ENCODE data around the gene PLEKHA6.
A peak's percentile ranks its signal among the peaks of the same experiment; 100 is the strongest.
"Not testable (repeated sequence)": the region's sequence is repeated elsewhere in the genome, so short reads cannot be mapped to it uniquely, and the experiment has no call there.

PLEKHA6 gene

GRCh38 chr1:204314893-204315658 is 44.7 kb downstream of the PLEKHA6 start:
- H4K12ac ChIP-seq (ENCODE audit: low read depth, low read length), result no peak overlapping the region
- H3K79me1 ChIP-seq (ENCODE audit: low read length), result peaks cover 44% of the 10 kb centered on the region
- peak overlapping the region; percentile 65 for H2AK5ac ChIP-seq (ENCODE audit: low read length)
- peak; percentile 96 to 98 for DNase-seq
- H3K23ac ChIP-seq (ENCODE audit: low read length), result no peak overlapping the region
- no peak overlapping the region for H3K9ac ChIP-seq (ENCODE audit: low read length)
- H3K4ac ChIP-seq (ENCODE audit: low read depth, low read length), result peak overlapping the region; percentile 38
- H2BK5ac ChIP-seq (ENCODE audit: low read depth, low read length, poor library complexity), result peak overlapping the region; percentile 70
- peak overlapping the region; percentile 35 for H3K27ac ChIP-seq (ENCODE audit: low read depth, low read length)
- peaks cover 43 to 55% of the 10 kb centered on the region in 2 experiments for H3K4me1 ChIP-seq (ENCODE audit: control insufficient read depth in 1 of 2, insufficient read depth in 2 of 2, low read length in 2 of 2)
- H3K4me2 ChIP-seq (ENCODE audit: low read length), result no peak overlapping the region
- no peak overlapping the region for H2AFZ ChIP-seq (ENCODE audit: insufficient read depth, low read length, poor library complexity)
- no peak overlapping the region for H3K4me3 ChIP-seq (ENCODE audit: low read depth, low read length)
- peak overlapping the region; percentile 95 for H4K91ac ChIP-seq (ENCODE audit: low read depth, low read length)
- WGBS (ENCODE audit: extremely low coverage, insufficient coverage, insufficient read length), result no CpG with 5 or more reads among the region's 12 CpGs
- H3K18ac ChIP-seq (ENCODE audit: low read length), result peak overlapping the region; percentile 67
- H3K14ac ChIP-seq (ENCODE audit: low read length), result peak overlapping the region; percentile 74
- no peaks in the 10 kb centered on the region for H3K27me3 ChIP-seq (ENCODE audit: insufficient read depth, low read length)
- H3K36me3 ChIP-seq (ENCODE audit: control insufficient read depth in 1 of 2, insufficient read depth in 2 of 2, low read length in 2 of 2), result no peaks in the 10 kb centered on the region
- peak overlapping the region; percentile 48 for H4K8ac ChIP-seq (ENCODE audit: low read depth, low read length)
- no peaks in the 10 kb centered on the region for H3K9me3 ChIP-seq (ENCODE audit: insufficient read depth, low read depth, low read length)
- H3K79me2 ChIP-seq (ENCODE audit: control insufficient read depth, insufficient read depth, low read length, poor library complexity), result peaks cover 8% of the 10 kb centered on the region
- H2BK12ac ChIP-seq (ENCODE audit: low read length), result peak overlapping the region; percentile 91
- peak overlapping the region; percentile 87 for H2BK120ac ChIP-seq (ENCODE audit: insufficient read depth, low read length, poor library complexity)

DNA sequence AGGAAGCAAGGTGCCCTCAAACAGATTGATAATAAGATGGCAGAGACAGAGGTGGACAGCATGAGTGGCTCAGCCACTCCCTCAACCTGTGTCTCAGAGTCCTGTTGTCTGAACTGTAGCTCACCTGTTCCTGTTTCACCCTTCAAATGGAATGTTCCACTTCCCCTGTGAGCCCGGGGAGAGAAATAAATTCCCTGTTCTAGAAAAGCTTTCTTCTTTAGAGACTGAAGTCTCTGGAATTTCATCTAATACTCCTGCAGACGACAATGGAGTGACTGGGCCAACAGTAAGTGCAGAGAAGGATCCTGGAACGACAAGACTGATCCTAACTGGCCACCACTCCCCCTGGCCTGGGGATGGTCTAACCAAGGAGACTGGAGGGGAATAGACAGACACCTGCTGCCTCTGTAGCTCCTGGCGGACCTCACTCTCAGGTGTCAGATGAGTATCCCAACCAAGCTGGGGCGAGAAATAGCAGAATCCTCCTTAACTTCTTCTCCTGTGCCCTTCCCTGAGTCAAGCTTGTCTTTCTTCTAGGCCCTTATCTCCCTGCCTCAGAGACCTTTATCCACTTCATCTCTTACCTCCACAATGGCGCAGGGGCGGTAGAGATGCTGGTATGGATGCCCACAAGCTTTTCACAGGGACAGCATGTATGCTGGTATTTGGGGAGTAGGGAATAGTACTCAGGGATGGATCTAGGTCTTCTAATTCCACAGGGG is 45.4 kb downstream of the PLEKHA6 start:
- no peak overlapping the region for H2AK5ac ChIP-seq (ENCODE audit: low read length)
- peaks cover 39% of the 10 kb centered on the region for H3K79me1 ChIP-seq (ENCODE audit: low read length)
- H3K36me3 ChIP-seq (ENCODE audit: control insufficient read depth in 1 of 2, insufficient read depth in 2 of 2, low read length in 2 of 2), result no peaks in the 10 kb centered on the region
- peak overlapping the region; percentile 7 for H3K27ac ChIP-seq (ENCODE audit: low read depth, low read length)
- no peak overlapping the region for H3K4me2 ChIP-seq (ENCODE audit: low read length)
- peak overlapping the region; percentile 65 for H4K91ac ChIP-seq (ENCODE audit: low read depth, low read length)
- DNase-seq, result peak; percentile 84 to 90
- peak overlapping the region; percentile 26 for H3K14ac ChIP-seq (ENCODE audit: low read length)
- no peaks in the 10 kb centered on the region for H3K9me3 ChIP-seq (ENCODE audit: insufficient read depth, low read depth, low read length)
- peak overlapping the region; percentile 52 for H4K8ac ChIP-seq (ENCODE audit: low read depth, low read length)
- no peak overlapping the region for H3K23ac ChIP-seq (ENCODE audit: low read length)
- peak overlapping the region; percentile 25 for H3K18ac ChIP-seq (ENCODE audit: low read length)
- H2AFZ ChIP-seq (ENCODE audit: insufficient read depth, low read length, poor library complexity), result no peak overlapping the region
- no peak overlapping the region for H3K4me3 ChIP-seq (ENCODE audit: low read depth, low read length)
- no peak overlapping the region for H3K9ac ChIP-seq (ENCODE audit: low read length)
- peak overlapping the region; percentile 69 for H2BK120ac ChIP-seq (ENCODE audit: insufficient read depth, low read length, poor library complexity)
- H4K12ac ChIP-seq (ENCODE audit: low read depth, low read length), result no peak overlapping the region
- peak overlapping the region; percentile 65 for H2BK5ac ChIP-seq (ENCODE audit: low read depth, low read length, poor library complexity)
- H3K4me1 ChIP-seq (ENCODE audit: control insufficient read depth in 1 of 2, insufficient read depth in 2 of 2, low read length in 2 of 2), result peaks cover 39 to 50% of the 10 kb centered on the region in 2 experiments
- H2BK12ac ChIP-seq (ENCODE audit: low read length), result peak overlapping the region; percentile 51
- H3K79me2 ChIP-seq (ENCODE audit: control insufficient read depth, insufficient read depth, low read length, poor library complexity), result peaks cover 5% of the 10 kb centered on the region
- WGBS (ENCODE audit: extremely low coverage, insufficient coverage, insufficient read length), result no CpG with 5 or more reads among the region's 7 CpGs
- no peaks in the 10 kb centered on the region for H3K27me3 ChIP-seq (ENCODE audit: insufficient read depth, low read length)
- peak overlapping the region; percentile 27 for H3K4ac ChIP-seq (ENCODE audit: low read depth, low read length)

DNA sequence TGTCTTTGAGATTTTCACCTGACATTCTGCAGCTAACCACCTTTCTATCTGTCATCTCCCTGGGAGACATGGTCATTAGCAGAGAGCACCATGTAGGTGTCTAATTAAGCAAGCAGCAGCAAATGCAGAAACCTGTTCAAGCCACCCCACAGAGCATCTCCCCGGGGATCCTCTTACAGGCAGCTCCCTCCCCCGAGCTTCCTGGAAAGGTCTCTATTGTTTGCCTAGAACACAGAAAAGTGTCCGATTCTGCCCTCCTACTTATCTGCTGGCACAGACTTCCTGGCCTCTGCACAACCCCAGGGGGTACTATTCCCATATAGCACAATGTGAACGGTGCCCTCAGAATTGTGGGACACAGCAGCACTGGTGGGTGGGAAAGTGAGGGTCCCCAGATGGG is 46.1 kb downstream of the PLEKHA6 start:
- peaks cover 4% of the 10 kb centered on the region for H3K79me2 ChIP-seq (ENCODE audit: control insufficient read depth, insufficient read depth, low read length, poor library complexity)
- H4K91ac ChIP-seq (ENCODE audit: low read depth, low read length), result peak overlapping the region; percentile 65
- H3K27ac ChIP-seq (ENCODE audit: low read depth, low read length), result peak overlapping the region; percentile 7
- H4K12ac ChIP-seq (ENCODE audit: low read depth, low read length), result no peak overlapping the region
- H3K9me3 ChIP-seq (ENCODE audit: insufficient read depth, low read depth, low read length), result no peaks in the 10 kb centered on the region
- peak overlapping the region; percentile 19 for H3K18ac ChIP-seq (ENCODE audit: low read length)
- peak overlapping the region; percentile 24 for H4K8ac ChIP-seq (ENCODE audit: low read depth, low read length)
- H3K79me1 ChIP-seq (ENCODE audit: low read length), result peaks cover 34% of the 10 kb centered on the region
- no peak overlapping the region for H2BK5ac ChIP-seq (ENCODE audit: low read depth, low read length, poor library complexity)
- peak overlapping the region; percentile 34 for H3K14ac ChIP-seq (ENCODE audit: low read length)
- H3K4ac ChIP-seq (ENCODE audit: low read depth, low read length), result no peak overlapping the region
- no peak for DNase-seq
- peaks cover 36 to 45% of the 10 kb centered on the region in 2 experiments for H3K4me1 ChIP-seq (ENCODE audit: control insufficient read depth in 1 of 2, insufficient read depth in 2 of 2, low read length in 2 of 2)
- H2BK120ac ChIP-seq (ENCODE audit: insufficient read depth, low read length, poor library complexity), result peak overlapping the region; percentile 40
- no peak overlapping the region for H2AK5ac ChIP-seq (ENCODE audit: low read length)
- peak overlapping the region; percentile 13 for H2BK12ac ChIP-seq (ENCODE audit: low read length)
- H3K23ac ChIP-seq (ENCODE audit: low read length), result no peak overlapping the region
- no peak overlapping the region for H2AFZ ChIP-seq (ENCODE audit: insufficient read depth, low read length, poor library complexity)
- H3K27me3 ChIP-seq (ENCODE audit: insufficient read depth, low read length), result no peaks in the 10 kb centered on the region
- WGBS (ENCODE audit: extremely low coverage, insufficient coverage, insufficient read length), result no CpG with 5 or more reads among the region's 4 CpGs
- no peak overlapping the region for H3K9ac ChIP-seq (ENCODE audit: low read length)
- no peaks in the 10 kb centered on the region for H3K36me3 ChIP-seq (ENCODE audit: control insufficient read depth in 1 of 2, insufficient read depth in 2 of 2, low read length in 2 of 2)
- H3K4me2 ChIP-seq (ENCODE audit: low read length), result peak overlapping the region; percentile 16
- H3K4me3 ChIP-seq (ENCODE audit: low read depth, low read length), result no peak overlapping the region

DNA sequence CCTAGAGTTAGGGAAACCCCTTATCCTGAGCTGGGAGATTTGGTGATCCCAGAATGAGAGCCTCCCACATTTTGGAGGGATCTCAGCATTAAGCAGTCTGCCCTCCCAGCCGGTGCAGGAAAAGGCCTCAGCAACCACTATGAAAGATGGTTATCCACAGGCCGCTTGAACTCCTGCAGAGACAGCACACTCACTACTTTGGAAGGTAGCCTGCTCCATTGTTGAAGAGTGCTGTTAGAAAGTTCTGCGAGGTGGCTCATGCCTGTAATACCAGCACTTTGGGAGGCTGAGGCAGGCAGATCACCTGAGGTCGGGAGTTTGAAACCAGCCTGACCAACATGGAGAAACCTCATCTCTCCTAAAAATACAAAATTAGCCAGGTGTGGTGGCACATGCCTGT is 48.8 kb downstream of the PLEKHA6 start:
- WGBS (ENCODE audit: extremely low coverage, insufficient coverage, insufficient read length), result no CpG with 5 or more reads among the region's 4 CpGs
- not testable (repeated sequence) for H4K91ac ChIP-seq (ENCODE audit: low read depth, low read length)
- H3K79me1 ChIP-seq (ENCODE audit: low read length), result peaks cover 28% of the 10 kb centered on the region

More for the DNA sequence above, 48.8 kb downstream of the PLEKHA6 start:
- not testable (repeated sequence) for H3K36me3 ChIP-seq (ENCODE audit: control insufficient read depth in 1 of 2, insufficient read depth in 2 of 2, low read length in 2 of 2); H3K4ac ChIP-seq (ENCODE audit: low read depth, low read length); H3K79me2 ChIP-seq (ENCODE audit: control insufficient read depth, insufficient read depth, low read length, poor library complexity); H4K12ac ChIP-seq (ENCODE audit: low read depth, low read length); H4K8ac ChIP-seq (ENCODE audit: low read depth, low read length); H3K18ac ChIP-seq (ENCODE audit: low read length); H3K9ac ChIP-seq (ENCODE audit: low read length); H3K27ac ChIP-seq (ENCODE audit: low read depth, low read length); H3K4me2 ChIP-seq (ENCODE audit: low read length); H3K23ac ChIP-seq (ENCODE audit: low read length); H3K27me3 ChIP-seq (ENCODE audit: insufficient read depth, low read length); H3K4me3 ChIP-seq (ENCODE audit: low read depth, low read length); H2AFZ ChIP-seq (ENCODE audit: insufficient read depth, low read length, poor library complexity); H3K9me3 ChIP-seq (ENCODE audit: insufficient read depth, low read depth, low read length); H2BK5ac ChIP-seq (ENCODE audit: low read depth, low read length, poor library complexity); H2BK120ac ChIP-seq (ENCODE audit: insufficient read depth, low read length, poor library complexity); H2BK12ac ChIP-seq (ENCODE audit: low read length)
- Histone ChIP-seq H2AK5ac (ENCODE audit: low read length) (peak overlapping the region; percentile 19), H3K4me1 (ENCODE audit: control insufficient read depth in 1 of 2, insufficient read depth in 2 of 2, low read length in 2 of 2) (peaks cover 31 to 39% of the 10 kb centered on the region in 2 experiments), H3K14ac (ENCODE audit: low read length) (peak overlapping the region; percentile 11)
- peak; percentile 77 to 88 for DNase-seq

Data from trophoblast cell (in vitro differentiated cells and primary cell).